HG02610 (cell line): ENCODE results near the gene BTBD6.

Experiments used
- ATAC-seq: cut with Tn5 transposase; IDR thresholded peaks from one replicate; pipeline ENCODE4 v1.9.1; 2021; ENCODE audit warnings: mild to moderate bottlenecking, moderate library complexity; ENCODE audit not compliant: unreplicated experiment

BTBD6 gene

GRCh38 chr14:105228562-105228961 lies 19.8 kb upstream of the BTBD6 start:
- ATAC-seq: no peak

GRCh38 chr14:105229099-105229655 lies 19.2 kb upstream of the BTBD6 start:
- ATAC-seq: no peak

GRCh38 chr14:105240811-105241576 lies 7.3 kb upstream of the BTBD6 start:
- ATAC-seq: no peak

- no peak for ATAC-seq
Measured at GRCh38 chr14:105241641-105242040, 6.7 kb upstream of the BTBD6 start.

GRCh38 chr14:105244334-105244733 lies 4.0 kb upstream of the BTBD6 start:
- no peak for ATAC-seq

- no peak for ATAC-seq
Measured at GRCh38 chr14:105247026-105247425, 1.3 kb upstream of the BTBD6 start.

- ATAC-seq: no peak
Measured at GRCh38 chr14:105247715-105248367, 492 bp upstream of the BTBD6 start.

GRCh38 chr14:105249182-105250007 lies 1.1 kb downstream of the BTBD6 start:
- no peak for ATAC-seq

- ATAC-seq: no peak
Measured at GRCh38 chr14:105250008-105250366, 1.7 kb downstream of the BTBD6 start.

GRCh38 chr14:105250986-105251385 lies 2.7 kb downstream of the BTBD6 start:
- ATAC-seq: no peak

GRCh38 chr14:105251920-105252319 lies 3.6 kb downstream of the BTBD6 start:
- ATAC-seq: no peak

- no peak for ATAC-seq
Measured at GRCh38 chr14:105252552-105253328, 4.4 kb downstream of the BTBD6 start.

- ATAC-seq: no peak
Measured at GRCh38 chr14:105253329-105253682, 5.0 kb downstream of the BTBD6 start.

- no peak for ATAC-seq
Measured at GRCh38 chr14:105255021-105255507, 6.7 kb downstream of the BTBD6 start.

- no peak for ATAC-seq
Measured at GRCh38 chr14:105256292-105256960, 8.1 kb downstream of the BTBD6 start.

- ATAC-seq: no peak
Measured at GRCh38 chr14:105257464-105257863, 9.1 kb downstream of the BTBD6 start.

GRCh38 chr14:105258846-105259245 lies 10.5 kb downstream of the BTBD6 start:
- ATAC-seq: no peak

GRCh38 chr14:105260959-105261358 lies 12.6 kb downstream of the BTBD6 start:
- ATAC-seq: no peak

- ATAC-seq: no peak
Measured at GRCh38 chr14:105261781-105262180, 13.4 kb downstream of the BTBD6 start.
